ENCODE measurements around the gene PAPPA.

Gene PAPPA

DNA sequence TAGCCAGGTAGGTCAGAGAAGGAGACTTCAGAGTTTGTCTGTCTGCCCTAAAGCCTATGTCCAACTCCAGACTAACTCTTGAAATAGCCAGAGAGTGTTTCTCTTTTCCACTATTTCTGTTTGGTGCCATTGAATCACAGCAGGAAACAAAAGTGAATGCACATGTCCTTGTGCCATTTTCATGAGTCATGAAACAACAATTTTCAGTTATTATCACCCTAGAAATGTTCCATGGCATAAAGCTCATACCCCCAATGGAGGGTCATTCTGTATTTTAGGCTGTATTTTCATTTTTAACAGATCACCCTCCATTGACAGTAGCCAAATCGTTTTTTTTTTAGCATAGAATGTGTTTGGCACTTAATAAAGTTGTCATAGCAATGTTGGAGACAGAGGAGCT is 124.7 kb downstream of the PAPPA start:
- DNase-seq = no peak

DNA sequence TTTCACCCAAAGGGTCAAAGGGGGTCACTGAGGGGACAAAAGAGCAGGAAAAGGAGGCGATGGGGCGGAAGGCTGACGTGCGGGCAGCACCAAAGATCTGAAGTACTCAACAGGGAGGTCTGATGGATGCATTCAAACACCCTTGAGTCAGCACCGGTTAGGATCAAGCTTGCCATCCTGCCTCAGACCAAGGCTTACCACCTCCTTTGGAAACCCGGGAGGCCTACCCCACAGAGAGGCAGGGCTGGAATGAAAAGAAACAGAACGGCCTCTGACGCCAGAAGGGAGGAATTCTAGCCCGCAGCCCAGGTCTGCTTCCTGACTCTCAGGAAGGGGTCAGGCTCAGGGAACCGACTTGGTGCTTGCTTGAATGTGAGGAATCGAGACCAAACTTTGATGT is 125.6 kb downstream of the PAPPA start:
- no peak for DNase-seq

GRCh38 chr9:116280529-116280928 is 126.9 kb downstream of the PAPPA start:
- DNase-seq = no peak

DNA sequence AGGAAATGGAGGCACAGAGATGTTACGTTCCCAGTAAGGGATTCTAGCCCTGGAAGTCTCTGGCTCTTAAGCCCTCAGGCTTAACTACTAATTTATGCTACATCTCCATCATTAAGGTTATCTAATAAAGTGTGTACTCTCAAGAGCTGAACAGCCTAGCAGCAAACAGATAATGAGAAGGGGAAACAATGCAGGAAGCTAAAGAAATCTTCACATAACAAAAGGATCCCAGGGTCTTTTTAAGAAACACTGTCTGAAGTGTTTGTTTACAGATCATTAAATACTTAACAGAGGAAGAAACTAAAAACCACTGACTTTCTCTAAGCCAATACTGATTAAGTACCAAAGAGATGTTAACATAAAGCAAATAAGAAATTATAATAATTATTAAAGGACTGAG is 129.0 kb downstream of the PAPPA start:
- DNase-seq = no peak

DNA sequence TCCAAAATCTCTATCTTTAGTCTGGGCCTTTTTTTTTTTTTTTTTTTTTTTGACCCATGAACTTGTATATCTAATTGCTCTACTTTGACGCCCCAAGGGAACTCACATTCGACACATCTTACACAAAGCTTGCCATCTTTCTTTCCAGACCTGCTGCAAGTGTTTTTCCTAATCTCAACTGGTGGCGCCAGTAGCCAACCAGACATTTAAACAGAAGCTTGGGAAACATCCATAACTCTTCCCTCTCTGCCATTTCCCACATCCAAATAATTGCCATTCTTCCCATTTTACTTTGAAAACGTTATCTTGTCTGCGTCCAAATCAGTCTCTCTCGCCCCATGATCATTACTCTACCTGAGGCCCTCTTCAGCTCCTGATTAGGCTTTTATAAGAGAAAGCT is 130.9 kb downstream of the PAPPA start:
- no peak for DNase-seq

GRCh38 chr9:116285320-116285719 is 131.7 kb downstream of the PAPPA start:
- DNase-seq = no peak

DNA sequence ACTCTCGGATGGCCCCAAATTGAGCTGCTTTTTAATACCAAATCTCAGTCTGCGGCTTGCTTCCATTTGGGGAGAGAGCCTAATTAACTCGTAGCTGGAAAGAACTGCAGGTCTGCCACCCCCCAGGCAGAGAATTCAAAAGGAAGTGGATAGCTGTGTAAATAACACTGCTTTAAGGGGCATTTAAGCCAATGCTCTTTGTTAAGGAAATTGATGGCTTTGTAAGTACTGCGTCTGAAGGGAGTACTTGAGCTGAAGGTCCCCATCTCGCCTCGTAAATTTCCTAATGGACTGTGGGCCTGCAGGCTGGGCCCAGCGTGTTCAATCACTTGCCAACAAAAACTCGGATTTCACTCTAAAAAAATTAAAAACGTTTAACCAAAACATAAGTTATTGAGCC is 132.7 kb downstream of the PAPPA start:
- no peak for DNase-seq

- DNase-seq = no peak
Measured at GRCh38 chr9:116287721-116288120, 134.1 kb downstream of the PAPPA start.

- DNase-seq = no peak
Measured at GRCh38 chr9:116288658-116289057, 135.1 kb downstream of the PAPPA start.

- DNase-seq = no peak
Measured at GRCh38 chr9:116297346-116297745, 143.8 kb downstream of the PAPPA start.

GRCh38 chr9:116298249-116298648 is 144.7 kb downstream of the PAPPA start:
- DNase-seq = no peak

- no peak for DNase-seq
Measured at GRCh38 chr9:116298878-116299391, 145.3 kb downstream of the PAPPA start.

- DNase-seq = no peak
Measured at GRCh38 chr9:116300360-116300870, 146.8 kb downstream of the PAPPA start.

DNA sequence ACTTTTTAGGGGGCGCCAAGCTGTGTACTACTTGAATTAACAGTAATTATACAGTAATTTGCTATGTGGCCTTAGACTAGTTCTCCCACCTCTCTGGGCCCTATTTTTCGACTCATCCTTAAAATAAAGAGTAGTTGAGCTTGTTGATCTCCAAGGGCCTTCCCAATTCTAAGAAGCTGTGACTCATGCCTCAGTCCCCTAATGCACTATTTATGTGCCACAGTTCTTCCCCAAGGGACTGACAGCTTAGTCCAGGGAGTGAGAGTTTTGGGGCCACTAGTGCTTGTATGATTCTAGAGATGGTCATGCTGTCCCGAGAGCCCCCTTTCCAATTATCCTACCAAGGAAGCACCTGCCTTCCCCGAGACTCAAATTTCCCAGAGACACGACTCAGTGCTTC is 149.7 kb downstream of the PAPPA start:
- no peak for DNase-seq

DNA sequence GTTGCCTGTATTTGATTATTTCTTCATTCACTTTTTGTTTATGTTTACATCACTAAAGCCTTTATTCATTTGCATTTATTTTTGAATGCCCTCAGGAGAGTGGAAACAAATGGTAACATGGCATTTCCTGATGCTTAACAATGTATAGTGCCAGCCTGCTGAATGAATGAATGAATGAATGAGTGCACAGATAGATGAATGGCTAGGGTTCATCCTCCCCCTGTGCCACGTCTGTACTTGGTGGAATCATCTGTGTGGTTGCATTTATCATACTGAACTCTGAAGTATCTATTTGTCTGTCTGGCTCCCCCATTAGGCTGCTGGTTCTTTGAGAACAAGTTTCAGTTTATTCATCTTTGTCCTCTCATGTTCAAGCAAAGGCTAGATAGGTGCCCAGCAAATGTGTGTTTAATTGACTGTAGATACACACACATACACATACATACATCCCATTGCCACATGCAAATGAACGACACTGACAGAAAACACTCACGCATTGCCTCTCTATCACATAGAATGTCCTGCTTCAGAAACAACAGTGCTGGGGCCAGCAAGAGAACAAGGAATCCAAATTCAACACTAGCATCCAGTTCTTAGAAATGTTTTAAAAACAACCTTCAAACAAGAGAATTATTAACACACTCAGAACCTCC is 150.4 kb downstream of the PAPPA start:
- DNase-seq = no peak

GRCh38 chr9:116304761-116305160 is 151.2 kb downstream of the PAPPA start:
- no peak for DNase-seq

DNA sequence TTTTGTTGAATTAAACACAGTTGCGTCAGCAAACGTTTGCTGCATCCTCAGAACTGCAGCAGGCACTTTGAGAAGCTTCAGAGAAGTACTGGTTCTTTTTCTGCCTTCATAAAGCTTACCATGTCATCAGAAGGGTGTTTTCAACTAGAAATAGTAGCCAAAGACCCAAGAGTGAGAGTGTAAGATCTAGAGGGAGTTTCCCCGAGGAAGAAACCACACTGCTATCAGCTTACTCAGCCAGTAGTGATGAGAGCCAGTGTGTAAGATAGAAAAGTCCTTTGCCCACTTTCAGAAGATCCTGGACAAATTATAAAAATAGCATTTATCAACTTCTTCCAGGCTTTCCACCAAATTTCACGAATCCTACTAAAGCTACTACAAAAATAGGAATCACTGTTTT is 154.5 kb downstream of the PAPPA start:
- no peak for DNase-seq

DNA sequence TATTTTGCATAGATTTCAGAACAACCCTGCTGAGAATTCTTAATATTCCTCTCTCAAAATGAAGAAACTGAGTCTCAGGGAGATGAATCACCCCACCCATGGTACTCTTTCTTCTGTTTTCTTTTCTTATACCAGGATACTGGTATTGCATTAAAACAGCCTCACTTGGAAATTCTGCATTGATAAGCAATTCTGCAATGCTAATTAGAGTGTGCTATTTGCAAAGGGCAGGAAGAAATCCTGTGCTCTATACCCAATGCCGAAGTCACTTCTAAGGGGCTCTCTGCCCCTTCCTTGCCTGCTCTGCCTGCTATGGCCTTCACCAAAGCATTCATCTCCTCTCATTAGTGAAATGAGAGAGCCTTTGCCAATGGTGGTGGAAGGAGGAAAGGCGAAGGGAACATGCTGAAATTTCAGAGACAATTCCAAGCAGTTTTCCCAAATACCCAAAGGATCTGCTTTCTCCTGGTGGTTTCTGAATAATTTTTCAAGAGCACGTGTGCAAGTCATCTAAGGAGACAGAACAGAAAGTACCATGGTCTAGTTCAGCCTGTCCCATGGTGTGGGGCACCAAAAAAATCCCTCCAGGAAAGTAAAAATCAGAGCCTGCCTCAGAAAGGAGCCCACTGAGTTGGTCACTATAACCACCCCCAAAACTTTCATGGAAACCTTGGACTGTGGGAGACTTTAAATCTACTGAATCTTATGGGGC is 156.5 kb downstream of the PAPPA start:
- no peak for DNase-seq

- DNase-seq = no peak
Measured at GRCh38 chr9:116312221-116312620, 158.6 kb downstream of the PAPPA start.

- DNase-seq = no peak
Measured at GRCh38 chr9:116313638-116314037, 160.0 kb downstream of the PAPPA start.

DNA sequence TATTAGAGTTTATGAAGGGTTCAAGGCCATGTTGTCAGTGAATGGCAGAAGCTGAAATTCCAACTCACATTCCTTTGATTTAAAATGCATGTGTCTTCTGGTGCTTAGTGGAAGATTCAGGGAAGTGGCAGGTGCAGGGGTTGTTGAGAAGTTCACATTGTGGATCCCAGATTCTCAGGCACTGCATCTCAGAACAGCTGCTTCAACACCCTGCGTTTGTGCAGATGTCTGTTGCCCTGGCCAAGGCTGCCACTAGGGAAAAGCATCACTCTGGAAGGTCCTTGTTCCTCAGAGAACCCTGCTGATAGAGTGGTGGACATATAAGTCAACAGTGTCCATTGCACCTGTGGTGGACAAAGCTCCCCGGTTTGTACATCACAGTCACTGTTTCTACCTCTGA is 162.7 kb downstream of the PAPPA start:
- DNase-seq = no peak

DNA sequence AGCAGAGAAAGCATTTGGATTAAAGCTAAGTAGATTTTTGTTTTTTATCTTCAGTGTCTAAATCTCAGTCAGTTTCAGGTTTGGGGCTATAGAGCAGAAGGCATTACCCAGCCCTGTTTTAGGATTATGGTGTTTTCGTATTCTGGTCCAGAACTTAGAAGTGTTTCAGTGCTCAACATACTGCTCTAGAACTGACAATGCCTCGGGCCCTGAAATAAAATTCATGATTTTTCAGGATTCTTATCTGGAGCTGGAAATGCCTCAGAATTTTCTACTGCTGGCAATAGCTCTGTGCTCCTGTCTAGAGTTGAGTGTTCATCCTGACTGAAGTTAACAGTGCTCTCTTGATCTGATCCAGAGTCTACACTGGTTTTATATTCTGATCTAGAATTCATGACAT is 163.9 kb downstream of the PAPPA start:
- DNase-seq = no peak

GRCh38 chr9:116318468-116319374 is 165.1 kb downstream of the PAPPA start:
- DNase-seq = peak; percentile 63
